Activated naive CD8-positive, alpha-beta T cell (primary cell): ENCODE results near the gene NTHL1.

Source experiments
- H3K27ac Mint-ChIP-seq: one replicate; pipeline ENCODE4 v1.8.0; 2021; ENCODE audit warnings: mixed read lengths
- H3K27me3 Mint-ChIP-seq: one replicate; pipeline ENCODE4 v1.8.0; 2021; ENCODE audit warnings: mixed read lengths
- H3K36me3 Mint-ChIP-seq: one replicate; pipeline ENCODE4 v1.8.0; 2021; ENCODE audit warnings: mixed read lengths
- H3K4me1 Mint-ChIP-seq: one replicate; pipeline ENCODE4 v1.8.0; 2021; ENCODE audit warnings: low read depth, mixed read lengths
- H3K4me3 Mint-ChIP-seq: one replicate; pipeline ENCODE4 v1.8.0; 2021; ENCODE audit warnings: mild to moderate bottlenecking, mixed read lengths
- H3K9me3 Mint-ChIP-seq: one replicate; pipeline ENCODE4 v1.8.0; 2021; ENCODE audit warnings: low read depth, mixed read lengths

The NTHL1 gene

DNA sequence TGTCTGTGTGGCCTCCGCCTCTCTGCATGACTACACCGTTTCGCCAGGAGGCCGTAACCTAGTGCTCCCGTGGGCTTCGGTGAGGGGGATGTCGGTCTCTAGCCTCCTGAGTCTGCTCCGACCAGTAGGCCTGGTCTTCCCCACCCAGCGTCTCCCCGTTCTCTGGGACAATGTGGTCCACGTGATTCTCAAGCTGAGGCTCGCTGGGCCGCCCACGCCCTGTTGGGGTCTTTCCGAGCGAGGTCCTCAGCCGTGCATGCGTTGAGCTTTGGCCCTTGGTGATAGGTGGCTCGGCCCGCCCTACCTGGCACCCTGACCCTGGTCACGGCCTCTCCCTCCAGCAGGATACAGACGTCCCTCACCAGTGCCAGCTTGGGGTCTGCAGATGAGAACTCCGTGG lies 31.1 kb upstream of the NTHL1 start:
- H3K4me3 Mint-ChIP-seq, result no peak overlapping the region
- H3K4me1 Mint-ChIP-seq, result peaks cover 2% of the 10 kb centered on the region
- H3K27me3 Mint-ChIP-seq, result no peaks in the 10 kb centered on the region
- H3K36me3 Mint-ChIP-seq, result no peaks in the 10 kb centered on the region
- no peaks in the 10 kb centered on the region for H3K9me3 Mint-ChIP-seq
- H3K27ac Mint-ChIP-seq, result no peak overlapping the region

DNA sequence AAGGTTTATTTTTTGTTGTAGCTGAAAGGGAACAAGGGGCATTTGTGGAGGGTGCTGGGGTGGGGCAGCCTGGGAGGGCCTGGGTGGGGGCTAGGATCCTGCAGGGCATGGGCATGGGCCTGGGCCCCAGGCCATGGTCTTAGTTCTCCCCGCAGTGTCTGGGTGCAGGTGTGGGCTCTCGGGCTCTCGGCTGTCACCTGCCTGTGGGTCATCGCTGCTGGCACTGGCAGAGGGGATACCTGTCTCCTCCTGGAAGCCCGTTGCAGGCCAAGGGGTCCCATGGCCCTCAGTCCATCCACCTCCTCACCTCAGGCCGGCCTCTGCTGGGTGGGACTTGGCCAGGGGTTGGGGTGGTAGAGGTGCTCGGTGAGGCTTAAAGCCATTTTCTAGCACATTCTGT lies 30.5 kb upstream of the NTHL1 start:
- no peaks in the 10 kb centered on the region for H3K36me3 Mint-ChIP-seq
- H3K4me3 Mint-ChIP-seq, result no peak overlapping the region
- H3K27ac Mint-ChIP-seq, result no peak overlapping the region
- no peaks in the 10 kb centered on the region for H3K9me3 Mint-ChIP-seq
- H3K27me3 Mint-ChIP-seq, result no peaks in the 10 kb centered on the region
- H3K4me1 Mint-ChIP-seq, result peaks cover 1% of the 10 kb centered on the region

GRCh38 chr16:2077696-2078095 lies 30.1 kb upstream of the NTHL1 start:
- H3K4me3 Mint-ChIP-seq, result no peak overlapping the region
- no peaks in the 10 kb centered on the region for H3K36me3 Mint-ChIP-seq
- H3K9me3 Mint-ChIP-seq, result no peaks in the 10 kb centered on the region
- no peak overlapping the region for H3K27ac Mint-ChIP-seq
- H3K27me3 Mint-ChIP-seq, result no peaks in the 10 kb centered on the region
- no peaks in the 10 kb centered on the region for H3K4me1 Mint-ChIP-seq

GRCh38 chr16:2077016-2077415 lies 29.4 kb upstream of the NTHL1 start:
- H3K4me3 Mint-ChIP-seq, result no peak overlapping the region
- no peaks in the 10 kb centered on the region for H3K36me3 Mint-ChIP-seq
- H3K27ac Mint-ChIP-seq, result no peak overlapping the region
- H3K4me1 Mint-ChIP-seq, result no peaks in the 10 kb centered on the region
- no peaks in the 10 kb centered on the region for H3K9me3 Mint-ChIP-seq
- H3K27me3 Mint-ChIP-seq, result no peaks in the 10 kb centered on the region

- H3K27me3 Mint-ChIP-seq, result no peaks in the 10 kb centered on the region
- no peak overlapping the region for H3K4me3 Mint-ChIP-seq
- no peaks in the 10 kb centered on the region for H3K36me3 Mint-ChIP-seq
- H3K9me3 Mint-ChIP-seq, result no peaks in the 10 kb centered on the region
- H3K4me1 Mint-ChIP-seq, result no peaks in the 10 kb centered on the region
- H3K27ac Mint-ChIP-seq, result no peak overlapping the region
These were observed 28.6 kb upstream of the NTHL1 start for GRCh38 chr16:2076072-2076865.

DNA sequence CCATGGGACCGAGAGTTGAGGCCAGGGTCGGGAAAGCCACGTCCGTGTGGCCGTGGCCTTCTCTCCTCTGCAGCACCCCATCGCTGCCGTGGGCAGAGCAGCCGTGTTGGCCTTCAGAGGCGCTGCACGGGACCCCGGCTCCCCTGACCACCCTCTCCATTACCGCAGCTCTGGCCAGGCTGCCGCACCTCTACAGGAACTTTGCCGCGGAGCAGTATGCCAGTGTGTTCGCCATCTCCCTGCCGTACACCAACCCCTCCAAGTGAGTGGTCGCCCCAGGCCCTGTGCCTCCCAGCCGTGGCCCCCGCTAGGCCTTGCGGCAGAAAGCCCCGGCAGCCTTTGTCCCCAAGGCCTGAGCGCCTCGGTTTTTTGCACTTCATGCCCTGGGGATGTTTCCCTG lies 28.0 kb upstream of the NTHL1 start:
- H3K9me3 Mint-ChIP-seq, result no peaks in the 10 kb centered on the region
- no peak overlapping the region for H3K4me3 Mint-ChIP-seq
- H3K36me3 Mint-ChIP-seq, result no peaks in the 10 kb centered on the region

DNA sequence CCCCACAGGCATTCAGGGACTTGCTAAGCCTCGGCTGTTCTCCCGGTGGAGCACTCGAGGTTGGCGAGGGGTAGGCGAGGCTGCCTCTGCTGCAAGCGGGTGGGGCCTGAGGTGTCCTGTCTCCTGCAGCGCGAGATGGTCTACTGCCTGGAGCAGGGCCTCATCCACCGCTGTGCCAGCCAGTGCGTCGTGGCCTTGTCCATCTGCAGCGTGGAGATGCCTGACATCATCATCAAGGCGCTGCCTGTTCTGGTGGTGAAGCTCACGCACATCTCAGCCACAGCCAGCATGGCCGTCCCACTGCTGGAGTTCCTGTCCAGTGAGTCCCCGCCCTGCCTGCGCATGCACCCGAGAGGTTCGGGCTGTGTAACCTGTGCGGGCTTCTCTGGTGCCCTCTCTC lies 26.4 kb upstream of the NTHL1 start:
- H3K36me3 Mint-ChIP-seq, result no peaks in the 10 kb centered on the region
- no peak overlapping the region for H3K27ac Mint-ChIP-seq
- H3K4me1 Mint-ChIP-seq, result no peaks in the 10 kb centered on the region
- H3K9me3 Mint-ChIP-seq, result no peaks in the 10 kb centered on the region
- H3K27me3 Mint-ChIP-seq, result no peaks in the 10 kb centered on the region
- no peak overlapping the region for H3K4me3 Mint-ChIP-seq

More for the DNA sequence above, 28.0 kb upstream of the NTHL1 start:
- H3K4me1 Mint-ChIP-seq, result no peaks in the 10 kb centered on the region
- no peak overlapping the region for H3K27ac Mint-ChIP-seq
- H3K27me3 Mint-ChIP-seq, result no peaks in the 10 kb centered on the region

DNA sequence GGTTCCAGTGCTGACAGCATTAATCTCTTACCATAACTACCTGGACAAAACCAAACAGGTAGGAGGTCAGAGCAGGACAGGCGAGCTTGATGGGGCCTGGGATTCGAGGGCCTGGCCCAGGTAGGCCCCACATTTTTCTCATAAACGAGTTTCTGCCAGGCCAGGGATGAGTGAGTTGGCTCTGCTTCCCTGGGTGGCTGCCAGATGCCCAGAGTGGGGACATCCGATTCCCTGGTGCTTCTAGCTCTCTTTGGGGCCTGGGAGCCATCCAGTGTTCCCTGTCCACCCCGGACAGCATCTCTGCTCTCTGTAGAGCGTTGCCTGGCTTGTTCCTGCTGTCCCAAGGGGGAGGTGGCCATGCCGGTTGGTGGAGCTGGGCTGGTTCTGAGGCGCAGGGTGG lies 25.3 kb upstream of the NTHL1 start:
- no peak overlapping the region for H3K27ac Mint-ChIP-seq
- H3K36me3 Mint-ChIP-seq, result no peaks in the 10 kb centered on the region
- no peaks in the 10 kb centered on the region for H3K9me3 Mint-ChIP-seq
- no peaks in the 10 kb centered on the region for H3K27me3 Mint-ChIP-seq
- no peak overlapping the region for H3K4me3 Mint-ChIP-seq
- H3K4me1 Mint-ChIP-seq, result no peaks in the 10 kb centered on the region

GRCh38 chr16:2071454-2072202 lies 24.0 kb upstream of the NTHL1 start:
- H3K27me3 Mint-ChIP-seq, result no peaks in the 10 kb centered on the region
- no peak overlapping the region for H3K27ac Mint-ChIP-seq
- H3K36me3 Mint-ChIP-seq, result no peaks in the 10 kb centered on the region
- no peaks in the 10 kb centered on the region for H3K9me3 Mint-ChIP-seq
- H3K4me3 Mint-ChIP-seq, result no peak overlapping the region
- no peaks in the 10 kb centered on the region for H3K4me1 Mint-ChIP-seq

DNA sequence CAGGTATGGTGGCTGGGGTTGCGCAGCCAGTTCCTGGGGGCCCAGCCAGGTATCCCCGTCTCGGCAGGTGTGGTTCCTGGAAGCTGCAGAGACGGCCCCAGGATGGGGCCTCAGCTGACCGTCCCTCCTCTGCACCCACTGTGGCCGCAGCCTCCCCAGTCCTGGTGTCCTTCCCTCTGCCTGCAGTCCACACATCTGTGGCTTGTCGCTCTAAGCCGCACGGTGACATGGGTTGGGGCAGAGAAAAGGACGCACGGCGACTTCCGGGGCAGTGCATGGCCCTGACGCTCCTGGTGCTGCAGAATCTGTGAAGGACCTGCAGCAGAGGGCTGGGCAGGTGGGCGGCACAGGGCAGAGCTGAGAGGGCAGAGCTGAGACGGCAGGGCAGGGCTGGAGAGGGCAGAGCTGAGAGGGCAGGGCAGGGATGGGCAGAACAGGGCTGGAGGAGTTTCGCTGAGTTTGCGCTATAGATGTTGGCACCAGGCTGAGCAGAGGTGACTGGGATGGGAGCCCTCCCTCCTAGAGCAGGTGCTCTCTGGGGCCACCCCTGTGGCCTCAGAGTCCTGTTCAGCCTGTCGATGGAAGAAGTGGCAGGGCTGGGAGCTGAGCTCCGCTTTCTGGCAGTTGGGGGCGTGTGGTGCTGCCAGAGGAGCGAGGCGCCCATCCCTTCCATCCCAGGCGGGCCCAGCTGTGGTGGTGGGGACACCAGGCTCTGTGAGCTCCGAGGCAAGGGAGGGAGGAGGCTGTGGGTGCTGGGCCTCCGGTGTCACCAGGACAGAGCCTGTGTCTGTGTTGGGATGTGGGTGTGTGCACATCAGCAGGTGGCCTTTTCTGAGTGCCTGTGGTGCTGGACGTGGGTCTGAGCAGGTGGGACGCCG lies 23.2 kb upstream of the NTHL1 start:
- H3K36me3 Mint-ChIP-seq, result no peaks in the 10 kb centered on the region
- H3K27me3 Mint-ChIP-seq, result no peaks in the 10 kb centered on the region
- no peaks in the 10 kb centered on the region for H3K9me3 Mint-ChIP-seq
- H3K4me3 Mint-ChIP-seq, result no peak overlapping the region
- H3K27ac Mint-ChIP-seq, result no peak overlapping the region
- H3K4me1 Mint-ChIP-seq, result no peaks in the 10 kb centered on the region

DNA sequence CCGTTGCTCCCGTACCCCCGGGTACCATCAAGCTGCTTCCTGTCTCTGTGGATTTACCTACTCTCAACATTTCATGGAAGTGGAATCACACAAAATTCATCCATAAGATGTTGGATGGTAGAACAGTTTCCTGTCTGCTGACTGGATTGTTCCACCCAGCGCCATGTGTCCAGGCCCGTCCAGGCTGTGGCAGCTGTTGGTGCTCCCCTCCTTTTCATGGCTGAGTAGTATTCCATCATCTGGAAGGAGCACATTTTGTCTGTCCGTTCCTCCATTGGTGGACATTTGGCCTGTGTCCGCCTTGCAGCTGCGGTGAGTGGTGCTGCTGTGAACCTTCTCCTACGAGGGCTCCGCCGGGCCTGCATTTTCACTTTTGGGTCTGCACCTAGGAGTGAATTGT lies 18.5 kb upstream of the NTHL1 start:
- H3K27ac Mint-ChIP-seq, result no peak overlapping the region
- no peaks in the 10 kb centered on the region for H3K4me1 Mint-ChIP-seq

GRCh38 chr16:2064368-2064945 lies 16.8 kb upstream of the NTHL1 start:
- Mint-ChIP-seq H3K4me1 (no peaks in the 10 kb centered on the region), H3K27me3 (no peaks in the 10 kb centered on the region), H3K36me3 (no peaks in the 10 kb centered on the region), H3K4me3 (no peak overlapping the region), H3K9me3 (no peaks in the 10 kb centered on the region), H3K27ac (no peak overlapping the region)

More for the DNA sequence above, 18.5 kb upstream of the NTHL1 start:
- Mint-ChIP-seq H3K36me3 (no peaks in the 10 kb centered on the region), H3K27me3 (no peaks in the 10 kb centered on the region), H3K9me3 (no peaks in the 10 kb centered on the region), H3K4me3 (no peak overlapping the region)

DNA sequence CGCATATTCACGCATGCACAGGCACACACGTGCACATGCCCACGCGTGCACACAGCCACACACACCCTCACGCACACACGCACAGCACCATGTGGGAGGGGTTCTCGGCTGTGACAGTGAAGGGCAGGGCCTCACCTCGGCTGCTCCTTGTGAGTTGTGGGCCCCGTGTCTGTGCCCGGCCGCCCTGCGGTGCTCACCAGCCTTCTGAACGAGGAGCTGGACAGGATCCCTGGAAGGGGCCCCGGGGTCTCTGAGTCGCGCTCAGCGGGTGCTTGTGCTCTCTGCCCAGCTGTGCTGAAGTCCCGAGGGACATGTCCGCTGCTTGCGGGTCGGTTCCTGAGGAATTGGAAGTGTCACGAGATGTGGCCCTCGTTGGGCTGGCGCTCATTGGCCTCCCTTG lies 16.2 kb upstream of the NTHL1 start:
- H3K9me3 Mint-ChIP-seq, result no peaks in the 10 kb centered on the region
- no peaks in the 10 kb centered on the region for H3K36me3 Mint-ChIP-seq
- no peaks in the 10 kb centered on the region for H3K27me3 Mint-ChIP-seq
- H3K27ac Mint-ChIP-seq, result no peak overlapping the region
- no peaks in the 10 kb centered on the region for H3K4me1 Mint-ChIP-seq
- H3K4me3 Mint-ChIP-seq, result no peak overlapping the region

GRCh38 chr16:2062801-2063200 lies 15.2 kb upstream of the NTHL1 start:
- Mint-ChIP-seq H3K9me3 (no peaks in the 10 kb centered on the region), H3K4me1 (no peaks in the 10 kb centered on the region), H3K27ac (no peak overlapping the region), H3K4me3 (no peak overlapping the region), H3K36me3 (no peaks in the 10 kb centered on the region), H3K27me3 (no peaks in the 10 kb centered on the region)

DNA sequence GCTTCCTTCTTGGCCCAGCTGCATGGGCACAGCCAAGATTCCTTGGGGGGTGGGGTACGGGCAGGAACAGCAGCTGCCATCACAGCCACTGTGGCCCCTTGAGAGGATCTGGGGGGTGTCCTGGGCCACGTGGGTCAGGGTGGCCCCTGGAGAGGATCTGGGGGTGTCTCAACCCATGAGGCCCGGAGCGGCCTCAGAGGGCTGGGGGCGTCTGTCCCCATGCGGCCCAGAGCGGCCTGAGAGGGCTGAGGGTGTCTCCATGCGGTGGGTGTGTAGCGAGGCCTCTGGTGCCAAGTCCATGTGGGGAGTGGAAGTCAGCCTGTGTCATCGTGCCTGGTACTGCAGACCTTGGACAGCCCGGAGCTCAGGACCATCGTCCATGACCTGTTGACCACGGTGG lies 13.9 kb upstream of the NTHL1 start:
- no peaks in the 10 kb centered on the region for H3K4me1 Mint-ChIP-seq
- H3K36me3 Mint-ChIP-seq, result no peaks in the 10 kb centered on the region
- no peak overlapping the region for H3K4me3 Mint-ChIP-seq
- no peaks in the 10 kb centered on the region for H3K27me3 Mint-ChIP-seq
- no peaks in the 10 kb centered on the region for H3K9me3 Mint-ChIP-seq
- H3K27ac Mint-ChIP-seq, result no peak overlapping the region
